Caki2 (cell line): ENCODE results near the gene SLC2A5. TPM values are rescaled to one million over a fixed set of nuclear protein-coding genes. Genes with fewer than 3 reads are reported as not detected.

ENCODE experiments used
- DNase-seq: peaks from one replicate; pipeline ENCODE4 v3.0.0-alpha.2; 2015; ENCODE audit warnings: low read depth
- in situ Hi-C: cut with HindIII; loops from 2 replicates; pipeline ENCODE4 v1.10.0; 2016; ENCODE audit warnings: low sequenced_read_pairs, low pct_unique_long_range_greater_than_20kb, mixed read lengths
- total RNA-seq: library from RNA; depleted of rRNA; stranded (reverse); fragments of >200 nt; shearing (Covaris generic); gene quantifications from 2 replicates; pipeline ENCODE4 v1.2.3, GENCODE V29; 2014; ENCODE audit warnings: low replicate concordance

Gene SLC2A5
- total RNA-seq, 1 experiment from 2014 or later, result not detected

DNA sequence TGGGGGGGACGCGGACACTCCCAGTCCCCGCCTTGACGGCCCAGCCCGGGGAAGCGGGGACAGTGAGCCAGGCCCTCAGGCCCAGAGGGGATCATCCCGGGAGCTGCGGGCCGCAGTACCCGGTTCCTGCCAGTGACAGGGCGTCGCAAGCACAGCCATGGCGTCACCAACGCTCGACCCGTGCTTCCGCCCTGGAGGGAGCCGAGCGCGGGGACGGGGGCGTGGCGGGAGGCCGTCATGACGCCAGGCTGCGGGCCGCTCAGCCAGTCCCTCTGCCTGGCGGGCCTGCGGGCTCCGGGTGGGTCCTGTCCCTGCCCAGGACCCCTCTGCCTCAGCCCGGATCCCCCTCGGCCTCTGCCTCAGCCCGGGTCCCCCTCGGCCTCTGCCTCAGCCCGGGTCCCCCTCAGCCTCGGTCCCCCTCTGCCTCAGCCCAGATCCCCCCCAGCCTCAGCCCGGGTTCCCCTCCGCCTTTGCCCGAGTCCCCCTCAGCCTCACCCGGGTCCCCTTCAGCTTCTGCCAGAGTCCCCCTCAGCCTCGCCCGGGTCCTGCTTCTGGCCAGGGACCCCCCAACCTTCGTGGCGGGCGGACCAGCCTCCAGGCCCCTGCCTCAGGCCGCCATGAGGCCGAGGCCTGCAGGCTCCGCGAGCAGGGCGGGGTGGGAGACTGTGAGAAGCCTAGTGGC, 2.3 kb upstream of the SLC2A5 start:
- in situ Hi-C loops, result no loop called here
- no peak for DNase-seq

DNA sequence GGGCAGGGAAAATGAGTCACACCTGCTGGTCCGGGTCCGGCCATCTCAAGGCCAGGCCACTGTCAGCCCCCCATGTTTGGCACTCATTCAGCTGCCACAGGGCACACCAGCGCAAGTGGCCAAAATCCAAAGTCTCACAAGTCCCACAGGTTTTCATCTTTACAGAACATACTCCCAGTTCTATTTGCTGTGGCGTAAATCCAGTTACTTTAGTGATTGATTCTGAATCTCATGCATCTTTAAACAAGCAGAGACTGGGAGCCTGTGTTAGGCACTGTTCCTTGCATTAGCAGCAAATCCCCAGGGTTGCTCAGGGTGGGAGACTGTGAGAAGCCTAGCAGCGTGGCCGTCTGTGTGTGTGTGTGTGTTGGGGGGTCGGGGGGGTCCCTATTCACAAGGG, 1.1 kb upstream of the SLC2A5 start:
- in situ Hi-C loops, result no loop called here
- no peak for DNase-seq

DNA sequence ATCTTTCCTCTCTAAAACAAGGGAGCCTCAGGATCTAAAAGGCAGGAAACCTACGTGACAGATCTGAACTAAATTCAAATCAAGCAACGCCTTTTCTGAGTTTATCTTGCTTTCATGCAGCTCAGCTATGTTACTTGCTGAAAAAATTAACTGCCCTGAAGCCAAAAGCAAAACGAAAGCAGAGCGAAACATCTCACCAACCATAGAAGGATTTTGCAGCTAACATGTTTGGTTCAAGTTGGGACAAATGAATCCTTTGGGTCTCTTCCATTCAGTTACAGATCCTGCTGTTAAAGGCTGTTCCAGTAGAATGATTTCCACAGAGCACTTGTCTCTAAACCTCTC, 482 bp downstream of the SLC2A5 start:
- DNase-seq, result no peak
- in situ Hi-C loops, result no loop called here

DNA sequence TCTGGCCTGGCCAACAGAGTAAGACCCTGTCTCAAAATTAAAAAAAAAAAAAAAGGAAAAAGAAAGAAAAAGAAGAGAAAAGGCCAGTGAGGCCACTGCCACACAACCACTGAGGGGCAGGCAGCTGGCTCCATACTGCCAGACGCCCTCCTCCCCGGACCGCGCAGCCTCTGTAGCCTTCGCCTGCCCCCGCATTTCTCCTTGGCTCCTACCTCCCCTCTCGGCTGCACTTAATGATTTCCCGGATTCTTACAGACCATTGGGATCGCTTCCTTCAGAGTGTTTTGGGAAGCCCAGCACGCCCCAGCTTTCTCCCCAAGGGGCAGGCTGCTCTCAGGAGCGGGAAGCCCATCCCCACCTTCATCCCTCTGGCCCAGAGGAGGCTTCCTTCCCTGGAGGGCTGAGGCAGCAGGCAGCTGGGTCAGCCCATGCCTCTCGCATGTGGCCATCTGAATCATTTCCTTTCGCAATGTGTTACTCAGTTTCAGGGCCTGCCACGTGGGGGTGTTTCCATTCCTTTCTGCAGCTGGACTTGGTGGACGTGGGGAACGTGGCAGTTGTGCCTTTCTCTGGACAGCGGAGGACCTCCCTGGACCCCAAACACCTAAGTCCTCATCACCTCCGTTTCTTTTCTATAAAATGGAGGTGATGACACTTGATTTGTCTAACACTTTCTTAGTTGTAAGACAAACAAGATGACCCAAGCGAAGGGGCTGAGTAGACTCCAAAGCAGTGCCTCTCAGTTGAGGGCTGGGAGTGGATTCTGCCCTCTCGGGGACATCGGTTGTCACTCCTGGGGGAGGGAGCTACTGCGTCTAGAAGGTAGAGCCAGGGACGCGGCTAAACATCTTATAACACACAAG, 2.3 kb downstream of the SLC2A5 start:
- in situ Hi-C loops, result no loop called here
- no peak for DNase-seq

DNA sequence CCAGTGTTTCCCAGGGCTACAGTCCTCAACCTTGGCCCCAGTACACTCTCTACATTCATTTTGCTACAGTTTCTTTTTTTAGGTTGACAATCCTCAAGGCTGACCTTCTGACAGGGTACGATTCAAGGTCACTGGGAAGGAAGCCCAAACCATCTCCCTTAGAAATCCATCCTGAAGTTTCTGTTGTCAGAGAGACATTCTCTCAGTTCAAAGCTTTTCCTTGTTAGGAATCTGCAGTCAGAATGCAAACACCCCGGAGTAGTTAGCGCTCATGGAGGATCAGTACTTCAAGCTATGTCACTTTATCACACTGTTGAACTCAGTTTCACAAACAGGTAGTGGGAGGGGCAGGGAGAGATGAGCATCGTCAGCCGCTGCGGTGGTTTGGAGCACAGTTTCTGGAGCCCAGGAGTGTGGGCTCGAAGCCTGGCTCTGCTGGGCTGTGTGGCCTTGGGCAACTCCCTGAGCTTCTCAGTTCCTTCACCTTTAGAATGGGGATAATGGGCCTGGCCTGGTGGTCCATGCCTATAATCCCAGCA, 4.2 kb downstream of the SLC2A5 start:
- DNase-seq, result no peak
- in situ Hi-C loops, result no loop called here

DNA sequence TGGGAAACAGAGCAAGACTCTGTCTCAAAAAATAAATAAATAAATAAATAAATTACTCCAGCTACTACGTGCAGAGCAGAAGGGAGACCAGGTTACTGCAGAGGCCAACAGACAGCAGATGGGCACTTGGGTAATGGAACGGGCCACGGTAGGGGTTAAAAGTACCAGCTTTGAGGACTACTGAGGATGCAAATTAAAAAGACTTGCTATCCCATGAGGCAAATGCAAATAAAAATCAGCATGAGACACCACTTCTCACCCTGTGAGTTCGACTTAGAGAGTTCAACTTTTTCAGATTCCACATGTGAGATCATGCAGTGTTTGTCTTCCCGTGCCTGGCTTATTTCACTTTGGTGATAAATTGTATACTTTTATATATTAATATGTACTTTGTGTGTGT, 6.6 kb downstream of the SLC2A5 start:
- in situ Hi-C loops, result no loop called here
- no peak for DNase-seq

DNA sequence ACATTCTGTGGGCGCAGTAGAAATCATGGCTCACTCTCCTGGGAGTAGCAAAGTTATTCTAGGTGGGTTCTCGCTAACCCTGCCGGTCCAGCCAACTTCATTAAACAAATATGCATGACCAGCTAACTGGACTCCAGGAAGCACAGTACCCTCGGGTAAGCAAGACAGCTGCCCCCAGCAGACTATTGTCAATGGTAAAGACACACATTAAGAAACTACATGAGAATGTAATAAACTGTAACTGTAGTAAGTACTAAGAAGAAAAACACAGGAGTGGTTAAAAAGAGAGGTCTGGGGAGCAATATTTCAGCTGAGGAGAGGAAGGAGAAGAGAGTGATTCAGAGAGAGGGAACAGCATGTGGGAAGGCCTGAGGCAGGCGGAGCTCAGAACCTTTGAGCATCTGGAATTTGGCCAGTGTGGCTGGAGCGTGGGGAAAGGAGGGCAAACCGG, 7.4 kb downstream of the SLC2A5 start:
- DNase-seq, result no peak
- in situ Hi-C loops, result no loop called here

DNA sequence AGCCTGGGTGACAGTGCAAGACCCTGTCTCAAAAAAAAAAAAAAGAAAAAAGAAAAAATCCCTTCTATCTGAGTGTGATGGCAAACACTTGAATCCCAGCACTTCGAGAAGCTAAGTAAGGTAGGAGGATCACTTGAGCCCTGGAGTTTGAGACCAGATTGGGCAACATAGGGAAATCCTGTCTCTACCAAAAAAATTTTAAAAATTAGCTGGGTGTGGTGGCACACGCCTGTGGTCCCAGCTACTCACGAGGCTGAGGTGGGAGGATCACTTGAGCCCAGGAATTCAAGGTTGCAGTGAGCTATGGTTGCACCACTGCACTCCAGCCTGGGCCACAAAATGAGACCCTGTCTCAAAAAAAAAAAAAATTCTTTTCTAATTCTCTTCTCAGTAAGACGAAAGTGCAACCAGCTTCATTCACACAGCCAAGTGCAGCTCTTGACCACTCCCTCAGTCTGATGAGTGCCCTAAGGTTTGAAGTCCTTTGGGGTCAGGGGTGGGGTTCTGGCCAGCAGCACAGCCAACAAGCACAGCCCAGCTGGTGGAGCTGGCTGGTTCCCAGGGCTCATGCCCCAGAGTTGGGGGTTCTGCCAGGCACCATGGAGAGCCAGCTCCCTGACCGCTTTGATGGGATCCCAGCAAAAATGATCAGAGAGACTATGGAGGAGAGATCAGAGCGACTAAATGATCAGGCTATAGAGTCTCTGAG, 8.0 kb downstream of the SLC2A5 start:
- DNase-seq, result no peak
- in situ Hi-C loops, result no loop called here

DNA sequence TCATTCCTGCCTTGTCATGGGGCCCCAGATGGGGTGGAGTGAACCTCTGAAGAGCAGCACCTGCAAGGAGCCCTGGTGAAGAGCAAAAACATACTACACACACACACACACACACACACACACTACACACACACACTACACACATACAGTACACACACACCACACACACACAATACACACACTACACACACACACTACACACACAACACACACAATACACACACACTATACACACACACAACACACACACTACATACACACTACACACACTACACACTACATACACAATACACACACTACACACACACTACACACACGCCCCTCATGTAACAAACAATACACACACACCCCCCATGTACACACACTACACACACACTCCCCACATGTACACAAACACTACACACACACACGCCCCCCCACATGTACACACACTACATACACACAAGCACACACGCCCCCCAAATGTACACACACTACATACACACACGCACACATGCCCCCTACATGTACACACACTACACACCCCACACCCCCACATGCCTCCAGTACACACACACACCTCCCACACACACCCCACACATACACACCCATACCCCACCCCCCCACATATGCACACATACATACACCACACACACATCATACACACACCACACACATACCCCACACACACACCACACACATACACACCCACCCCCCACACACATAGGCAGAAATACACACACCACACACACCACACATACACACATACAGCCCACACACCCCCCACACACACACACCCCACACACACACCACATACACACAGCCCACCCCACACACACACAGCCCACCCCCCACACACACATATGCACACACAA, 9.3 kb downstream of the SLC2A5 start:
- in situ Hi-C loops, result no loop called here
- DNase-seq, result no peak

DNA sequence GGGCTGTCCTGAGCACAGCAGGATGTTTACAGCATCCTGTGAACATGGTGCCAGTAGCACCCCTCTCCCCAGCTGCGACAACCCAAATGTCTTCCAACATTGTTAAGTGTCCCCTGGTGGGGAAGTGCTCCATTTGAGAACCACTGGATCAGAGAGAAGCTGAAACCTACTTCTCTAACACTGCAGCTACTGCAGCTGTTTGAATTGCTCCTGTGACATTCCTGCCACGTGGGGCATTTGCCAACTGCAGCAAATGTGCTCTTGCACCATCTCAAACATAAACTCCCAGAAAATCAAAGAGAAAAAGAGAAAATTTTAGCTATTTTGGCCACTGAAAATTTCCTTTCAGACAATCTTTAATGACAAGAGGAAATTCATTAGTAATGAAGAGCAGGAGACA, 11.0 kb downstream of the SLC2A5 start:
- no peak for DNase-seq
- in situ Hi-C loops, result no loop called here

DNA sequence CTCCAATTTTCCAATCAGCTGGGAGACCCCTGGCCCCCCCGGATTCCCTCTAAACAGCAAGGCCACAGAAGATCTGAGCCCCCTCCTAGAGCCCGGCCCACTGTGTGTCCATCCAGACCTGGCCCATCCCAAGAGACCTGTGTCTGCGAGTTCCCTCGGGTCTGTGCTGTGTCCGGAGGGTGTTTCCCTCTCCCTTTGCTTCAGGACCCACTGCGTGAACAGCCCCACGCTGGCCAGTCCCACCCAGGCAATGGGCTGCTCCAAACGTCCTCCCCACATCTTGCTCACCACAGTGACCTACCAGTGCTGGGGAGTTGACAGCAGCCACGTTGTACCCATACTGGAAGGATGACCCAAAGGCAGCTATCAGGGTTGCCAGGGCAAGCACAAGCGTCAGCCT, 11.6 kb downstream of the SLC2A5 start:
- in situ Hi-C loops, result no loop called here

DNA sequence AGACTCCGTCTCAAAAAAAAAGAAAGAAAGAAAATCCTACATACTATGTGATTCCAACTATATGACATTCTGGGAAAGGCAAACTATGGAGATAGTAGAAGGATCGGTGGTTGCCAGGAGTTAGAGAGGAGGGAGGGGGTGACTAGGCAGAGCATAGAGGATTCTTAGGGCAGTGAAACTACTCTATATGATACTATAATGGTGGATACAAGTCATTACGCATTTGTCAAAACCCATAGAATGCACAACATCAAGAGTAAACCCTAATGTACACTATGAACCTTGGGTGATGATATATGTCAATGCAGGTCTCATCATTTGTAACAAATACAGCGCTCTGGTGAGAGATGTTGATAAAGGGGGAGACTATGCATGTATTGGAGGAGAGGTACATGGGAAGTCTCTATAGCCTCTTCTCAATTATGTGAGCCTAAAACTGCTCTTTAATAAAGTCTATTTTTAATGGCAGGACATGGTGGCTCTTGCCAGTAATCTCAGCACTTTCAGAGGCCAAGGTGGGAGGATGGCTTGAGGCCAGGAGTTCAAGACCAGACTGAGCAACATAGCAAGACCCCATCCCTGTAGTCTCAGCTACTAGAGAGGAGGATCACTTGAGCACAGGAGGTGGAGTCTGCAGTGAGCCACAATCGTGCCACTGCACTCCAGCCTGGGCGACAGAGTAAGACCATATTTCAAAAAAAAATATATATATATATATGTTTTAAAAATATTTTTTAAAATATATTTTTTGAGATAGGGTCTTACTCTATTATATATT, 17.0 kb downstream of the SLC2A5 start:
- no peak for DNase-seq
- in situ Hi-C loops, result no loop called here

More for the DNA sequence above, 11.6 kb downstream of the SLC2A5 start:
- no peak for DNase-seq

DNA sequence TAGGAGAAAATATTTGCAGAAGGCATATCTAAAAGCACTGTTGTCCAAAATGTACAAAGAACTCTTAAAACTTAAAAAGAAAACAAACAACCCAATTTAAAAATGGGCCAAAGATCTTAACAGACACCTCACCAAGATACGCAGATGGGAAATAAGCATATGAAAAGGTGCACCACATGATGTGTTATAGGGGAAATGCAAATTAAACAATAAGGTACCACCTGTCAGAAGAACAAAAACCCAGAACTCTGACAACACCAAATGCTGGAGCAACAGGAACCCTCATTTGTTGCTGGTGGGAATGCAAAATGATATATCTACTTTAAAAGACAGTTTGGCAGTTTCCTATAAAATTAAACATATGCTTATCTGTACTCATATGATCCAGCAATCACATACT, 18.1 kb downstream of the SLC2A5 start:
- in situ Hi-C loops, result no loop called here
- no peak for DNase-seq

DNA sequence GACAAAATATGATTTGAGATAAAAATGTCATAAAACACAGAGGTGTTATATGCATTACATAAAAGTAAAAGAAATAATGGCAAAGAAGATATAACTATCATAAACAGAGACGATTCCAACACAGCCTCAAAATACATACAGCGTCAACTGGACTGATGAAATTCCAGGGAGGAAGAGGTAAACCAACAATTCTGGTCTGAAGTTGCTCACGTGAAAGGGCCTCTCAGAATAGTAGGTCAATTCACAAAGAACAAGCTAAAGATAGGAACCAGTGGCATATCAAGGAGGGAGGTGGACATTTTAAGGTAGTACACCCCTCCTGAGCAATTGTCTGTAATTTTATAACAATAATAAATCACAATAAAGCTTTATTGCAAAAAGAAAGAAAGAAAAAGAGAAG, 18.6 kb downstream of the SLC2A5 start:
- in situ Hi-C loops, result no loop called here
- no peak for DNase-seq

DNA sequence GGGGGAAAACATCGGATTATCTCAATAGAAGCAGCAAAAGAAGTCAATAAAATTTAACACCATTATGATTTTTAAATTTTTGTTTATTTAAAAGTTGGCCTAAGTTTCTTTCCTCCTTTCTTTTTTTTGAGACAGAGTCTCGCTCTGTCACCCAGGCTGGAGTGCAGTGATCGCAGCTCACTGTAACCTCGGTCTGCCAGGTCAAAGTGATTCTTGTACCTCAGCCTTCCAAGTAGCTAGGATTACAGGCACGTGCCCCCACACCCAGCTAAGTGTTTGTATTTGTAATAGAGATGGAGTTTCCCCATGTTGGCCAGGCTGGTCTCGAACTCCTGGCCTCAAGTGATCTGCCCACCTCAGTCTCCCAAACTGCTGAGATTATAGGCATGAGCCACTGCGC, 20.9 kb downstream of the SLC2A5 start:
- in situ Hi-C loops, result no loop called here
- DNase-seq, result no peak

DNA sequence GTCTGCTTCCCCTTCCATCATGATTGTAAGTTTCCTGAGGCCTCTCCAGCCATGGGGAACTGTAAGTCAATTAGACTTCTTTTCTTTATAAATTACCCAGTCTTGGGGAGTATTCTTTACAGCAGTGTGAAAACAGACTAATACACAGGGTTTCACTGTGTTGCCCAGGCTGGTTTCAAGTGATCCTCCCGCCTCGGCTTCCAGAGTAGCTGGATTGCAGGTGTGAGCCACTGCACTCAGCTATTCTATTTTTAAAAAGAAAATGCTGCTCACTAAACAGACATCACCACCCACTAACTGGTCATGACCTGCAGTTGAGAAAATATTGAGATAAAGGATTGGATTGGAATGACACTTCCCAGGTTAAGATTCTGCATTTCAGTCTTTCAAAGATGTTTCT, 22.4 kb downstream of the SLC2A5 start:
- in situ Hi-C loops, result no loop called here
- DNase-seq, result no peak

DNA sequence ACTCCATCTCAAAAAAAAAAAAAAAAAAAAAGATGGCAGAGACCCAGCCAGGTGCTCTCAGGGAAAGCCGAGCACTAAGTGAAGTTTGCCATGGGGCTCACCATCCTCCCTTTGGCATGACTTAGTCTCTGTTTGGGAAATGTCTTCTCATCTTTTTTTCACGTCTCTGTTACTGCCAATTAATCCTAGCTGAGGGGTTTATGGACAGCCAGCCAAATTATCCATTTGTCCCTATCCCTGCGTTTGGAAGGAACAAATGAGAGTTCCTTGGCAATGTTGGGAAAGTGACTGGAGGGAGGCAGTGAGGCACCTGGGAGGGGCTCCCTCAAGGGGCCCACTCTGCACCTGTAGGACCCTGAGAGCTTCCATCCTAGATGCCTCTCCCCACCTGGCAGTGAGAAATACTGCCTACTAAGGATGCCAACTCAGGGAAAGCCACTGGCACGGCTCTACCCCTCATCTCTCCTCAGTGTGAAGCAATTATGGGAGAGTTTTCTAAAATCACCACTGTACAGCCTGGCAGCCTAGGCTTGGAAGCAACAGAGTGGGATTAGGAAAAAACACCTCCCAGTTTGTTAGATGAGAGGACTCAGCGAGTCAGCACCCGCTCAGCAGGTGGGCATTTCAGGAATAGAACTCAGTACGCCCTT, 23.4 kb downstream of the SLC2A5 start:
- in situ Hi-C loops, result no loop called here
- DNase-seq, result no peak
